Measurements from ENCODE around the gene PMEPA1. TPM values are rescaled to one million over a fixed set of nuclear protein-coding genes. Genes with fewer than 3 reads are reported as not detected.

PMEPA1 gene
- total RNA-seq, 2 experiments from 2014 or later = 15.7 to 18.0 TPM

DNA sequence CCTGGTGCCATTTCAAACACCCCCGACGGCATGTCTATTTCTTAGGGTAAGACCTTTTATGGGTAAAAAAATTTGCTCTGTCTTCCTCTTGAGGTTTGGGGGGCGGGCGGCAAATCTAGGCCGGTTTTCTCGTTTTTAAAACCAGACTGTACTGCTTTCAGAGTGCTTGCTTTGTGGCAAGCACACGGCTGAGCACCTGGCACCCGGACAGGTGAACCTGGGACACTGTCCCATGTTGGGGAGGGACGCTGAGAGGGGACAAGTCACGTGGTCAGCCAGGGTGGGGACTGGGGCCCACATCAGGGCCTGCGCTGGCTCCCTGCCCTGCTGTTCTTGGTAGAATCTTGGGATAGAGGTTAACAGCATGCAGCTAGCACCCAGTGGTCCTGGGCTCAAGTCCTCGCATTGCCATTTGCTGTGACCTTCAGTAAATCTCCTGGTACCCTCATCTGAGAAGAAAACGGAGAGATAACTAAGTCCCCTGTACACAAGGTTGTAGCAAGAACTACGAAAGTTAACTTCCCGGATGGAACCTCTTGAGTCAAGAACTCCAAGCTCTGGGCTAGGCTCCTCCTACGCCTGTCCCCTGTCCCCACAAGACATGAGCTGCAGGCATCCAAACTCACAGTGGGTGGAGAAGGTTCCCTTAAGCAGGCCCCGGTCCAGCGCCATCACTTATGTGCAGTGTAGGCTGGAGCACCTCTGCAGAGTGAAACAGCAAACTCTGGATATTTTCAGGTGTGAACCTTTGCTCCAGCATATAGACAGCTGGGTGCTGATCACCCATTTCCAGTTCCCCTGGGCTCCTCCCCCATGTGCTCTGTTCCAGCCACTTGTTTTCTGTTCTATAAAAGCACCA is 41.7 kb downstream of the PMEPA1 start:
- ChIA-PET POLR2A (no interaction called here), CTCF (interaction anchor here (0.8 kb wide), 1 partner anchor 45 kb away, joined by 4 read pairs; no protein-coding TSS in a partner anchor)
- no peaks in the 10 kb centered on the region for H3K36me3 ChIP-seq (ENCODE audit: insufficient read depth, low read length)
- Mint-ChIP-seq H3K4me1 (ENCODE audit: low read depth) (peaks cover 9% of the 10 kb centered on the region), H3K4me3 (no peak overlapping the region), H3K9me3 (no peaks in the 10 kb centered on the region), H3K27ac (no peak overlapping the region), H3K27me3 (no peaks in the 10 kb centered on the region), H3K36me3 (ENCODE audit: low read depth) (no peaks in the 10 kb centered on the region)
- peaks cover 6% of the 10 kb centered on the region for H3K4me1 ChIP-seq (ENCODE audit: insufficient read depth, low read length)
- H3K27ac ChIP-seq (ENCODE audit: low read depth in 1 of 2, low read length in 2 of 2) = no peak overlapping the region
- intact Hi-C loops (cut with DNase I, micrococcal nuclease) = loop anchor here in 1 of 2 experiments (5.0 kb wide), 1 partner anchor 424 kb away; no protein-coding TSS in a partner anchor
- ATAC-seq (ENCODE audit: poor library complexity) (no peak), DNase-seq (no peak)
- no peak overlapping the region for H3K4me3 ChIP-seq (ENCODE audit: low read length)
- H3K9me3 ChIP-seq (ENCODE audit: control insufficient read depth in 1 of 2, insufficient read depth in 1 of 2, low read length in 2 of 2) = no peaks in the 10 kb centered on the region
- TF ChIP-seq, protein P1, sequence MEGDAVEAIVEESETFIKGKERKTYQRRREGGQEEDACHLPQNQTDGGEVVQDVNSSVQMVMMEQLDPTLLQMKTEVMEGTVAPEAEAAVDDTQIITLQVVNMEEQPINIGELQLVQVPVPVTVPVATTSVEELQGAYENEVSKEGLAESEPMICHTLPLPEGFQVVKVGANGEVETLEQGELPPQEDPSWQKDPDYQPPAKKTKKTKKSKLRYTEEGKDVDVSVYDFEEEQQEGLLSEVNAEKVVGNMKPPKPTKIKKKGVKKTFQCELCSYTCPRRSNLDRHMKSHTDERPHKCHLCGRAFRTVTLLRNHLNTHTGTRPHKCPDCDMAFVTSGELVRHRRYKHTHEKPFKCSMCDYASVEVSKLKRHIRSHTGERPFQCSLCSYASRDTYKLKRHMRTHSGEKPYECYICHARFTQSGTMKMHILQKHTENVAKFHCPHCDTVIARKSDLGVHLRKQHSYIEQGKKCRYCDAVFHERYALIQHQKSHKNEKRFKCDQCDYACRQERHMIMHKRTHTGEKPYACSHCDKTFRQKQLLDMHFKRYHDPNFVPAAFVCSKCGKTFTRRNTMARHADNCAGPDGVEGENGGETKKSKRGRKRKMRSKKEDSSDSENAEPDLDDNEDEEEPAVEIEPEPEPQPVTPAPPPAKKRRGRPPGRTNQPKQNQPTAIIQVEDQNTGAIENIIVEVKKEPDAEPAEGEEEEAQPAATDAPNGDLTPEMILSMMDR (IDR thresholded peaks at IDR 0.05) = no peak
- no peaks in the 10 kb centered on the region for H3K27me3 ChIP-seq (ENCODE audit: control insufficient read depth in 1 of 2, insufficient read depth in 2 of 2, low read length in 2 of 2)

DNA sequence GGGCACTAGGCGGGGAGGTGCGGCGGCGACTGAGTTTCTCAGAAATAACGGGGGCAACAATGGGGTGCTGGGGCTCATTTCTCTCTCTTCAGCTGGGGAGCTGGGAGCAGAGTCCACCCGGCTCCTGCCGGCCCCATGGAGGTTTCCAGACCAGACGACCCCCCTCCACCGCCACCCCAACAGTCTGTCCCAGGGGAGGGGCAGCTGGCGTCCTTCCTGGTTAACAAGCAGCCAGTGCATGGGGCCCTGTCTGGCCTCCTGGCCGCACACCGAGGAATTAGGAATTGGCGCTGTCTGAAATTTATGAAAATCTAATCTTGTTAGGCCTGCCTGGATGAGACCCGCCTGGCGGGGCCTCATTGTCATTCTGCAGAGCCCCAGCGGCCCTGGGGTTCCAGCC is 42.4 kb downstream of the PMEPA1 start:
- H3K9me3 ChIP-seq (ENCODE audit: control insufficient read depth in 1 of 2, insufficient read depth in 1 of 2, low read length in 2 of 2) = no peaks in the 10 kb centered on the region
- no peaks in the 10 kb centered on the region for H3K27me3 ChIP-seq (ENCODE audit: control insufficient read depth in 1 of 2, insufficient read depth in 2 of 2, low read length in 2 of 2)
- H3K36me3 ChIP-seq (ENCODE audit: insufficient read depth, low read length) = no peaks in the 10 kb centered on the region
- DNase-seq (no peak), ATAC-seq (ENCODE audit: poor library complexity) (no peak)
- Mint-ChIP-seq H3K27me3 (no peaks in the 10 kb centered on the region), H3K9me3 (no peaks in the 10 kb centered on the region), H3K4me1 (ENCODE audit: low read depth) (peaks cover 8% of the 10 kb centered on the region), H3K27ac (no peak overlapping the region), H3K36me3 (ENCODE audit: low read depth) (no peaks in the 10 kb centered on the region), H3K4me3 (no peak overlapping the region)
- H3K4me3 ChIP-seq (ENCODE audit: low read length) = no peak overlapping the region
- TF ChIP-seq, protein P1 (IDR thresholded peaks at IDR 0.05) = no peak
- ChIA-PET CTCF (no interaction called here), POLR2A (no interaction called here)
- intact Hi-C loops (cut with DNase I, micrococcal nuclease) = loop anchor here in 1 of 2 experiments (5.0 kb wide), 1 partner anchor 425 kb away; no protein-coding TSS in a partner anchor
- H3K27ac ChIP-seq (ENCODE audit: low read depth in 1 of 2, low read length in 2 of 2) = no peak overlapping the region
- peaks cover 1% of the 10 kb centered on the region for H3K4me1 ChIP-seq (ENCODE audit: insufficient read depth, low read length)

- Histone ChIP-seq H3K4me3 (ENCODE audit: low read length) (no peak overlapping the region), H3K9me3 (ENCODE audit: control insufficient read depth in 1 of 2, insufficient read depth in 1 of 2, low read length in 2 of 2) (no peaks in the 10 kb centered on the region), H3K27me3 (ENCODE audit: control insufficient read depth in 1 of 2, insufficient read depth in 2 of 2, low read length in 2 of 2) (no peaks in the 10 kb centered on the region), H3K36me3 (ENCODE audit: insufficient read depth, low read length) (no peaks in the 10 kb centered on the region), H3K4me1 (ENCODE audit: insufficient read depth, low read length) (no peaks in the 10 kb centered on the region), H3K27ac (ENCODE audit: low read depth in 1 of 2, low read length in 2 of 2) (no peak overlapping the region)
- ATAC-seq (ENCODE audit: poor library complexity) (no peak), DNase-seq (no peak)
- no peaks in the 10 kb centered on the region for H3K27me3 Mint-ChIP-seq
- intact Hi-C loops (cut with DNase I, micrococcal nuclease) = loop anchor here in 1 of 2 experiments (5.0 kb wide), 1 partner anchor 426 kb away; no protein-coding TSS in a partner anchor
- no peak overlapping the region for H3K4me3 Mint-ChIP-seq
- peaks cover 3% of the 10 kb centered on the region for H3K4me1 Mint-ChIP-seq (ENCODE audit: low read depth)
- ChIA-PET POLR2A (no interaction called here), CTCF (no interaction called here)
- H3K9me3 Mint-ChIP-seq = no peaks in the 10 kb centered on the region
- TF ChIP-seq, protein P1 (IDR thresholded peaks at IDR 0.05) = no peak
- no peaks in the 10 kb centered on the region for H3K36me3 Mint-ChIP-seq (ENCODE audit: low read depth)
- H3K27ac Mint-ChIP-seq = no peak overlapping the region
Measured at GRCh38 chr20:57666834-57667157, 43.0 kb downstream of the PMEPA1 start.

Measured in CD4-positive, alpha-beta T cell (primary cell).